Cerebellar nuclear complex (tissue), 1 donor: Measurements from ENCODE around the gene RIPOR3.
A peak's percentile ranks its signal among the peaks of the same experiment; 100 is the strongest.
"Not testable (repeated sequence)": the region's sequence is repeated elsewhere in the genome, so short reads cannot be mapped to it uniquely, and the experiment has no call there.

Experiments
- DNase-seq, 2 experiments: peaks; one replicate each; lab custom pipeline; 2025; lab: John Stamatoyannopoulos, UW

RIPOR3 gene

DNA sequence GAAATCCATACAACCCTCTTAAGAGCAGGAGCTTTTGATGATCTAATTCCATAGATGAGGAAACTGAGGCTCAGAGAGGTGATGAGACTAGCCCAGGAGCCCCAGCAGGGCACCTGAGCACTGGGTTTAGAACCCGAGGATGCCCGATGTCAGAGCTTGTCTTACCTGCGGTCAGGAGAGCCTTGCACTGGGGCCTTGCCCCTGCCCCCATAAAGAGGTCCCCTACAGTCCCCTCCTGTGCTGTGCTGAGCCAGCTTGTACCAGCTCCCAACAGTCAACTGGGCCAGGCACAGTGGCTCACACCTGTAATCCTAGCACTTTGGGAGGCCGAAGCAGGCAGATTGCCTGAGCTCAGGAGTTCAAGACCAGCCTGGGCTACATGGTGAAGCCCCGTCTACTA lies 58.6 kb downstream of the RIPOR3 start:
- DNase-seq: no peak

DNA sequence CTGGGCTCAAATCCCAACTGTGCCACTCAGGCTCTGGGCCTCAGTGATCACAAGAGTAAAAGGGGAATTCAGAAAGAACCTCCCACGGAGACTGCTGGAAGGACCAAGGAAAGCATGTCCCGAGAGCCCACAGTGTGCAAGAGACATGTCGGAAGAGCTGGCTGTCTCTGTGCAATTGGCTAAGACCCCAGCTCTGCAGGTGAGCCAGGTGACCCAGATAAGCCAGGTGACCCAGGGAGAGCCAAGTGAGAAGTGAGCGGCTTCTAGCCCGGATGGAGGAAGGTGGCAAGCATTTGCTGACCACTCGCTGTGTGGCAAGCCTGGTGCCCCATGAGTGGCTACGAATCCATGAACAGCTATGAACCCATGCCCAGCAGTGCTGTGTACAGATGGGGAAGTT lies 59.1 kb downstream of the RIPOR3 start:
- DNase-seq: no peak

DNA sequence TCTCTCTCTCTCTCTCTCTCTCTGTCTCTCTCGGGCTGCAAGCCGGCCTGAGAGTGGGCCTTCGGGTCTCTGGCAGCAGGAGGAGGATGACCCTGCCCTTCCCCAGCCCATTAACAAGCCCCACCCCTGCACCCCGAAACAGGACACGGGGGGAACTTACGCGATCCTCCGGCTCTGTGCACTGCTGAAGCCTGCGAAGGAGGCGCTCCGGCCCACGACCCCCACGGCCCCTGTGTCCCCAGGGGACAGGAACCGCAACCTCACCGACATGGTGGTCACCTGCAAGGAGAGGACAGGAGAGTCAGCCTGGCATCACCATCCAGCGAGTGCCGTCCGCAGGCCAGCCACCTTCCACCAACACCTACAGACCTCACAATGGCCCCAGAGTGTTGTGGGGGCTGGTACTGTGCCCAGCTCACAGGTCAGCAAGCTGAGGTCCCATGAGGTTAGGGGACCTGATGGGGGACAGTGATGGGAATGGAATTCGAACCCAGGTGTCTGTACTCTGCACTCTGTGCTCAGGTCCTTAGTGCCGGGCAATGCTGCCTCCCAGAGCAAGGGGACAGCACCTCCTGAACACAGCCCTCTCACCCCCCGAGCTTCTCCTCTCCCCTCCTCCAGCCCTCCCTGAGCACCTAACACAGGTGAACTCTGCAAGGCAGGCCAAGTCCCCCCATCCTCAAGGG lies 60.6 kb downstream of the RIPOR3 start:
- no peak for DNase-seq

DNA sequence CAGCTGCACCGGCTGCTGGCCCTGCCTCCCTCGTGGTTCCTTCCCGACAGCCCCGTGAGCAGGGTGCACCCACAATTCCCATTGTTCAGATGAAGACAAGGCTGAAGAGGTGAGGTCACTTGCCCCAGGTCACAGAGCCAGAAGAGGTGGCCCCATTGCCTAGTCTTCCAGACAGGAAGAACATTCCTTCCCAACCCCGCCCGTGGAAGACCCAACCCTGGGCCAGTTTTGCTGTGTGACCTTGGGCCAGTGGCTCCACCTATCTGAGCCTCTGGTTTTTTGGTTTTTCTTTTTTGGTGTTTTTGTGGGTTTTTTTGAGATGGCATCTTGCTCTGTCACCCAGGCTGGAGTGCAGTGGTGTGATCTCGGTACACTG lies 61.7 kb downstream of the RIPOR3 start:
- DNase-seq: no peak

- DNase-seq: no peak
These were observed 62.3 kb downstream of the RIPOR3 start for GRCh38 chr20:50628853-50629669.

- DNase-seq: no peak
These were observed 63.0 kb downstream of the RIPOR3 start for GRCh38 chr20:50628332-50628731.

DNA sequence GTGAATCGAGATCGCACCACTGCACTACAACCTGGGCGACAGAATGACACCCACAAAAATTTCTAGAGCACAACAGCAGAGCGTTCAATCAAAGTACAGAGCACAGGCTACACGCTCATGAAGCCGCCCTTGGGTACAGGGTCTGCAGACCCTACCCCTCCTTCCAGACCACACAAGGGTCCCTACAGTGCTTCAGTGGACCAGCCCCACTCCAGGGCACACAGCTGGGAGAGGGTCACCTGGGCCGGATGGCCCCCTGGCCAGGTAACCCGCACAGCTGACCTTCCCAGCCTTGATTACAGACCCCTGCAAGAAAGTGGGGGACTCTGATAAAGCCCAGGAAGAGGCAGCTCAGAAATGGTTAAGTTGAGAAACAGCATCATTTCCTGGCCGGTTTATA lies 63.6 kb downstream of the RIPOR3 start:
- no peak for DNase-seq

- no peak for DNase-seq
These were observed 65.2 kb downstream of the RIPOR3 start for GRCh38 chr20:50625986-50626677.

GRCh38 chr20:50624351-50625016 lies 66.9 kb downstream of the RIPOR3 start:
- DNase-seq: peak in 1 of 2 experiments; percentile 15

- no peak for DNase-seq
These were observed 70.2 kb downstream of the RIPOR3 start for GRCh38 chr20:50621068-50621665.

DNA sequence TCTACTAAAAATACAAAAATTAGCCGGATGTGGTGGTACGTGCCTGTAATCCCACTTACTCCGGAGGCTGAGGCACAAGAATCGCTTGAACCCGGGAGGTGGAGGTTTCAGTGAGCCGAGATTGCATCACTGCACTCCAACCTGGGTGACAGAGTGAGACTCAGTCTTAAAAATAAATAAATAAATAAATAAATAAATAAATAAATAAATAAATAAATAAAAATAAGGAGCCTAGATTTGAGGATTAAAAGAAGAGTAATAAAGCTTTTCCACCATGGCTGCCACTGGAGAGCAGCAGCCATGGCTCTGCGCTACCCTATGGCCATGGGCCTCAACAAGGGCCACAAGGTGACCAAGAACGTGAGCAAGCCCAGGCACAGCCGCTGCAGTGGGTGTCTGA lies 70.9 kb downstream of the RIPOR3 start:
- DNase-seq: not testable (repeated sequence)

DNA sequence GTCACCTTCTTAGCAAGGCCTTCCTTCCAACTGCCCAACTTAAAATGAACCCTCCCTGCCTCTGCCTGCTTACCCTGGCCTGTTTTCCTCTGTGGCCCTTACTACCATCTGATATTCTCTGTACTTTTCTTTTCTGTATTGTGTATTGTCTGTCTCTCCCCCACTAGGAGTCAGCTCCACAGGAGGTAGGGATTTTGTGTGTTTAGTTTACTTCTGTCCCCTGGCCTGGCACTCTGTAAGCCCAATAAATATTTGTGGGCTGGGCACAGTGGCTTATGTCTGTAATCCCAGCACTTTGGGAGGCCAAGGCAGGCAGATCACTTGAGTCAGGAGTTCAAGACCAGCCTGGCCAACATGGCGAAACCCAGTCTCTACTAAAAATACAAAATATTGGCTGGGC lies 72.8 kb downstream of the RIPOR3 start:
- DNase-seq: no peak

GRCh38 chr20:50617022-50617421 lies 74.3 kb downstream of the RIPOR3 start:
- DNase-seq: no peak

DNA sequence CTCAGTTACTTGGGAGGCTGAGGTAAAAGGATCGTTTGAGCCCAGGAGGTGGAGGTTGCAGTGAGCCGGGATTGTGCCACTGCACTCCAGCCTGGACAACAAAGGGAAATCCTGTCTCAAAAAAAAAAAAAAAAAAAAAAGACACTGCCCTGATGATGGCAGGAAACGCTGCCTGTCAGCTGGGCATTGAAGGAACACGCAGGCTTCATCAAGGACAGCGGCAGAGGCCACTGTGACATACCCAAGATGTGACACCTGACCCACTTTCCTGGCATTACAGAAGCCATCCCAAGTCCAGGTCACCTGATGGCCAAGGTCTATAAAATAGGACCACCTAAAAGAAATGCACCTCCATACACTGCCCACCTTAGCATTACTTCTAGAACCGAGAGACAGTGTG lies 75.9 kb downstream of the RIPOR3 start:
- DNase-seq: no peak

DNA sequence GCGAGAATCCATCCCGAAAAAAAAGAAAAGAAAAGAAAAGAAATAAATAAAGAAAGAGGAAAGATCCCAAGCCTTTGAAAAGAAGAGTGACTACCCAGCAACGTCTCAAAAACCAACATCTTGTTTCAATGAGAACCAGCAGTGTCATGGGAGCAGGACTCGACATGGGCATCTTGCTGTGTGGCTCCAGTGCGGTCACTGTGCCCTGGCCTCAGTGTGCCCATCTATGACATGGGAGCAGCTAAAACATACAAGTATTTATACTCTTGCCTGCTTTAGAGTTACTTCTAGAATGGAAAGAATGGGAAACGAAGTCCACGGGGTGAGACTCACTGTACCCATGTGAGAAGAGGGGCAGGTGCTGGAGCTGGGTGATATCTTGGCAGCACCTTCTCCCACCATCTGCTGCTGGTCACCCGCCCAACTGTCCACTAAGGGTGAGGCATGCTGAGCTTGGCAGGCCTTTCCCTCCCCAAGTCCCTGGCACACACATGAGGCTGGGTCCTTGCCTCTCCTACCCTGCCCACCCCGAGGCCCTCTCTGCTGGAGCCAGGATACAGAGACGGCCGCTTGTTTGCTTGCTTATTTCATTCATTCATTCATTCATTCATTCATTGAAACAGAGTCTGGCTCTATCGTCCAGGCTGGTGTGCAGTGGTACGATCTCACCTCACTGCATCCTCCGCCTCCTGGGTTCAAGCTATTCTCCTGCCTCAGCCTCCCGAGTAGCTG lies 77.7 kb downstream of the RIPOR3 start:
- DNase-seq: no peak

DNA sequence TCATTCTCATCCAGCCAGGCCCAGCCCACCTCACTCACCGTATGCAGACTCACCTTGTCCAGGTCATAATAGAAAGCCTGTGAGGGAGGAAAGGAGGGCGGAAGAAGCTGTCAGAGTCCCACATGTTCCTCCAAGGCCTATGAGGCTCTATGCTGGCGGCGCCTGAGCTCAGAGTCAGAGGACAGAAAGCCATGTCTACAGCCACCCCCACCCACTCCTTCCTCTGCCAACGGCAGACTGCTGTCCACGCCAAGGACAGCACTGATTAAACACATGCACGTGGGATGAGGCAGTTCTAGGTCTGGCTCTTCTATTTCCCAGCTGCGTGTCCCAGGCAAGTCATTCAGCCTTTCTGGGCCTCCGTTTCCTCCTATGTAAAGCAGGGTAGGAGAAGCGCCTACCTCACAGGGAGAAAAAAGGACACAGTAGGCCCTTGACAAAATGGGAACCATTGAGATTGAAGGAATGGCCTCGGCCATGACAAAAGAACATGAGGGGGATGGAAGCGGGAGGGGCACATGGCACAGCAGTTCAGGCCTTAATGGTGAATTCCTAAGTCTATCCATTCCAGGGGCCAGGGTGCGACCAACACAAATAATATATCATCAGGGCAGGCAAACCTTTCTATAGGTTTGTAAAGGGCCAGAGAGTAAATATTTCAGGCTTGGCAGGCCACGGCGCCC lies 80.1 kb downstream of the RIPOR3 start:
- no peak for DNase-seq

DNA sequence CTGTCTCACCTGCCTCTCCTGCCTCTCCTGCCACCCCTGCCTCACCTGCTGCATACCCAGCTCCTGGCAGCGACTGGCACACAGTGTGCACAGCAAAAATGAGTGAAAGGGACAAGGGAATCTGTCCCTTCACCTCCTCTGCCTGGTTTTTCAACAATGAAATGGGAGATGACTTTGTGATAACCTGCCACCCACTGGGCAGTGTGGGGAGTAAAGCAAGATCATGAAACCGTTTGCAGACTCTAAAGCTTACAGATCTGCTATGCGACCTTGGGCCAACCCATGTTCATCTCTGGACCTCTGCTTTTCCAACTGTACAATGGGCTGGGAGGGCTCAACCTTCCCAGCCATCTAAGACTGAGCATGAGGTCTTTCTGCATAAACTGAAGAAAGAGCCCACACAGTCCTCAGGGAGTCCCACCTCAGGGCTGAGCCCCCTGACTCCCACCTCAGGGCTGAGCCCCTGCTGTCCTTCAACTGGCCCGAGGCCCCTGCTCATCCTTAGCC lies 81.1 kb downstream of the RIPOR3 start:
- no peak for DNase-seq

DNA sequence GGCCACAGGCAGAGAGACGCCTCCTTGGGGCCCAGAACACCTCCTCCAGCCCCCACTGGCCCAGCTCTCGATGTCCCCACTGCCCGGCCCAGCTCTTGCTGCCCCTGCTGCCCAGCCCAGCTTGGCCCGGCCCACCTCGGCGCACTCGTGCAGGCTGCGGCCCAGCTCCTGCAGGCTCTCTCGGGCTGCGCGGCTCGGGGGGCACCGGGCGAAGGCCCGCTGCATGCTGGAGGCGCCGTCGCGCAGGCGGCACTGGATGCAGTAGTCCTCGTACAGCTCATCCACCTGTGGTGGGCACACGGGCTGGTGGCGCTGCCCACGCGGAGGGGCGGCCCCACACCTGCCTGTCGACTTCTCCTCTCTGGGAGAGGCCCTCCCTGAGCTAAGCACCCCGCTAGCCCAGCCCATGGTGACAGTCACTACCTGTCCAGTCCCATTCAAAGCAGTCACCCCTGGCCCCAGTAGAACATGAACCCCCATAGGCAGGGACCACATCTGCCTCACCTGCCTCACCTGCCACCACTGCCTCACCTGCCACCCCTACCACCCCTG lies 81.8 kb downstream of the RIPOR3 start:
- DNase-seq: no peak

- no peak for DNase-seq
These were observed 82.6 kb downstream of the RIPOR3 start for GRCh38 chr20:50608750-50609104.
